NB4 (cell line): Measurements from ENCODE around the gene GARRE1.
A peak's percentile ranks its signal among the peaks of the same experiment; 100 is the strongest.
"Not testable (repeated sequence)": the region's sequence is repeated elsewhere in the genome, so short reads cannot be mapped to it uniquely, and the experiment has no call there.

Source experiments
- DNase-seq: peaks from one replicate; pipeline ENCODE4 v3.0.0; 2010; ENCODE audit warnings: low read depth
- H3K4me3 ChIP-seq: one replicate; pipeline ENCODE4 v1.5.1; 2011; ENCODE audit warnings: mild to moderate bottlenecking, low read depth, low read length, moderate library complexity
- MYC ChIP-seq: IDR thresholded peaks from 2 replicates; pipeline ENCODE4 v1.6.1; 2011; ENCODE audit warnings: low read depth, low read length
- POLR2A ChIP-seq: IDR thresholded peaks from 2 replicates; pipeline ENCODE4 v1.6.1; 2011; ENCODE audit warnings: mild to moderate bottlenecking; ENCODE audit not compliant: insufficient read length; ENCODE audit errors: extremely low read depth
- TF ChIP-seq, protein P1 (sequence below): IDR thresholded peaks from one replicate; pipeline ENCODE4 v1.5.1; 2012; ENCODE audit warnings: low read depth, low read length
- TF ChIP-seq, protein P2 (sequence below): IDR thresholded peaks from 2 replicates; pipeline ENCODE4 v1.6.1; 2011; ENCODE audit warnings: low read depth, low read length

The GARRE1 gene

DNA sequence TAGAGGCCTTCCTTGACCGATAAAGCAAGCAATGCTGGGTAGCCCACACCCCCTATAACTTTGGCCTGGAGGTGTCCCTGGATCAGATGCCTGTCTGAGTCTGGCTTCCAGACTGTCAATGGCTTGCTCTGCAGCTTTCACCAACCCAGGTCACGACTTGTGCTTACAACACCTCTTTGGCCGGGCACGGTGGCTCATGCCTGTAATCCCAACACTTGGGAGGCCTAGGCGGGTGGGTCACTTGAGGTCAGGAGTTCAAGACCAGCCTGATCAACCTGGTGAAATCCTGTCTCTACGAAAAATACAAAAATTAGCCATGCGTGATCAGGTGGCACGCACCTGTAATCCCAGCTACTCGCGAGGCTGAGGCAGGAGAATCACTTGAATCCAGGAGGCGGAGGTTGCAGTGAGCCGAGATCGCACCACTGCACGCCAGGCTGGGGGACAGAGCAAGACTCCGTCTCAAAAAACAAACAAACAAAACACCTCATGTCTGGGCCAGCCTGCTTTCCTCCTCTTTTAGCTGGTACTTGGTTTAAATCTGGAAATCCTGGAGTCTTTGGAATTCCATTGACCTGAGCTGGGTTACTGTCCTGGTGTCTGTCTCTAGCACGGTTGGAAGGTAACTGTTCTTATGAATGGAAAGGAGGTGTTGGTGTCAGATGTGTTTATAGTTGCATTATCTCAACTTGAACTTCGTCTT is 10.3 kb upstream of the GARRE1 start:
- H3K4me3 ChIP-seq: no peak overlapping the region
- DNase-seq: peak; percentile 7
- no peak for TF ChIP-seq POLR2A
- TF ChIP-seq, protein P1, sequence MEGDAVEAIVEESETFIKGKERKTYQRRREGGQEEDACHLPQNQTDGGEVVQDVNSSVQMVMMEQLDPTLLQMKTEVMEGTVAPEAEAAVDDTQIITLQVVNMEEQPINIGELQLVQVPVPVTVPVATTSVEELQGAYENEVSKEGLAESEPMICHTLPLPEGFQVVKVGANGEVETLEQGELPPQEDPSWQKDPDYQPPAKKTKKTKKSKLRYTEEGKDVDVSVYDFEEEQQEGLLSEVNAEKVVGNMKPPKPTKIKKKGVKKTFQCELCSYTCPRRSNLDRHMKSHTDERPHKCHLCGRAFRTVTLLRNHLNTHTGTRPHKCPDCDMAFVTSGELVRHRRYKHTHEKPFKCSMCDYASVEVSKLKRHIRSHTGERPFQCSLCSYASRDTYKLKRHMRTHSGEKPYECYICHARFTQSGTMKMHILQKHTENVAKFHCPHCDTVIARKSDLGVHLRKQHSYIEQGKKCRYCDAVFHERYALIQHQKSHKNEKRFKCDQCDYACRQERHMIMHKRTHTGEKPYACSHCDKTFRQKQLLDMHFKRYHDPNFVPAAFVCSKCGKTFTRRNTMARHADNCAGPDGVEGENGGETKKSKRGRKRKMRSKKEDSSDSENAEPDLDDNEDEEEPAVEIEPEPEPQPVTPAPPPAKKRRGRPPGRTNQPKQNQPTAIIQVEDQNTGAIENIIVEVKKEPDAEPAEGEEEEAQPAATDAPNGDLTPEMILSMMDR: no peak
- TF ChIP-seq MYC: no peak

DNA sequence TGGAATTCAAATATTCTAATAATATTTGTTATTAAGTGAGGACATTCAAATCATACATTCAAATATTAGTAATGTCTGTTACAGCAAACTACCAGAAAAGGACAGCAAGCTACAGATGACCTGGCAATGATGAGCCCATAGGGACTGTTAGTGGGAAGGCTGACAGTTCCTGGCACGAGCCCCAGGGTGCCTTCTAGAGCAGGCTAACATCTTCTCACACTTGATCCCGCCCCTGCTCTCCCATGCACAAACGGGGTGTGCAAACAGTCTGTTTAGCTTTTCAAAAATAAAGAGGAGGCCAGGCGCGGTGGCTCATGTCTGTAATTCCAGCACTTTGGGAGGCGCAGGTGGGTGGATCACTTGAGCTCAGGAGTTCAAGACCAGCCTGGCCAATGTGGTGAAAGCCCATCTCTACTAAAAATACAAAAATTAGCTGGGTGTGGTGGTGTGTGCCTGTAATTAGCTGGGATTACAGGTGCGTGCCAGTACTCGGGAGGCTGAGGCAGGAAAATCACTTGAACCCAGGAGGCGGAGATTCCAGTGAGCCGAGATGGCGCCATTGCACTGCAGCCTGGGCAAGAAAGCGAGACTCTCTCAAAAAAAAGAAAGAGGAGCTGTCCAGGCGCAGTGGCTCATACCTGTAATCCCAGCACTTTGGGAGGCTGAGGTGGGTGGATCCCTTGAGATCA is 9.6 kb upstream of the GARRE1 start:
- TF ChIP-seq POLR2A (no peak), MYC (no peak)
- TF ChIP-seq, protein P1: no peak
- TF ChIP-seq, protein P2, sequence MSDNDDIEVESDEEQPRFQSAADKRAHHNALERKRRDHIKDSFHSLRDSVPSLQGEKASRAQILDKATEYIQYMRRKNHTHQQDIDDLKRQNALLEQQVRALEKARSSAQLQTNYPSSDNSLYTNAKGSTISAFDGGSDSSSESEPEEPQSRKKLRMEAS: no peak
- DNase-seq: peak; percentile 23
- no peak overlapping the region for H3K4me3 ChIP-seq

DNA sequence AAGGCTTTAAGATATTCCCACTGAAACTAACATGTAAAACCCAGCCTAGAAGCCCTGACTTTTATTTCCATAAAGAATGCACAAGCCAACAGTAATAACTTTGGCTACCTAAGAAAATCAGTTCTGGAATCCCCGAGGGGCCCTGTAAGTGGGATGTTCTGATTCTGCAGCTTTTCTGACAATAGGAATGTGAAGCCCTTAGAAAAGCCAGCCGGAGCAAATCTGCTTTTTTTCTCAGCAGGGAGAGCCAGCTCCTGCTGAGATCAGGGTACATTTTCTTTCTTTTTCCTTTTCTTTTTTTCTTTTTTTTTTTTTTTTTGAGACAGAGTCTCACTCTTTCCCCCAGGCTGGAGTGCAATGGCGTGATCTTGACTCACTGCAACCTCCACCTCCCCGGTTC is 8.0 kb upstream of the GARRE1 start:
- no peak for TF ChIP-seq MYC
- TF ChIP-seq POLR2A: no peak
- TF ChIP-seq, protein P1: no peak
- TF ChIP-seq, protein P2: no peak
- no peak overlapping the region for H3K4me3 ChIP-seq
- DNase-seq: no peak

DNA sequence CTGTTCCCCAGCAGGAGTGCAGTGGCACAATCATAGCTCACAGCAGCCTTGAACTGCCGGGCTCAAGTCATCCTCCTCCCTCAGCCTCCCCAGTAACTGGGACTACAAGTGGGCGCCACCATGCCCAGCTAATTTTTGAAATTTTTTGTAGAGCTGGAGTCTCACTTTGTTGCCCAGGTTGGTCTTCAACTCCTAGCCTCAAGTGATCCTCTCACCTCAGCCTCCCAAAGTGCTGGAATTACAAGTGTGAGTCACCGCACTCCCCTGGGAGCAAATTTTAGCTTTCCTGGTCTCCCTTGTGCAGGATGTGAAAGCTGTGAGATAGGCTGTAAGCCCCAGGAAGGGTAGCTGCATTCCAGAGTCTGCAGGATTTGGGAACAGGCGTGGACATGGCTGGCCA is 5.4 kb upstream of the GARRE1 start:
- H3K4me3 ChIP-seq: no peak overlapping the region
- TF ChIP-seq MYC (no peak), POLR2A (no peak)
- TF ChIP-seq, protein P2: no peak
- TF ChIP-seq, protein P1: no peak
- DNase-seq: no peak

DNA sequence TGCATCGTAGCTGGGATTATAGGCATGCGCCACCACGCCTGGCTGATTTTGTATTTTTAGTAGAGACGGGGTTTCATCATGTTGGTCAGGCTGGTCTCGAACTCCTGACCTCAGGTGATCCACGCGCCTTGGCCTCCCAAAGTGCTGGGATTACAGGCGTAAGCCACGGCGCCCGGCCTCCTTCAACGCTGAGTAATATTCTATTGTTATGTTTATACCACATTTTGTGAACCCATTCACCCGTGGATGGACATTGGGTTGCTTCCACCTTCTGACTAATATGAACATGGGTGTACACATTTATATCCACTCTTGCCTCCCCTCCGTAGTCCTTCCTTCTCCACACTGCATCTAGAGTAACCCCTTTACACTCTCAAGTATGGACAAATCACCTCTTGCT is 1.2 kb upstream of the GARRE1 start:
- not testable (repeated sequence) for DNase-seq, H3K4me3 ChIP-seq

DNA sequence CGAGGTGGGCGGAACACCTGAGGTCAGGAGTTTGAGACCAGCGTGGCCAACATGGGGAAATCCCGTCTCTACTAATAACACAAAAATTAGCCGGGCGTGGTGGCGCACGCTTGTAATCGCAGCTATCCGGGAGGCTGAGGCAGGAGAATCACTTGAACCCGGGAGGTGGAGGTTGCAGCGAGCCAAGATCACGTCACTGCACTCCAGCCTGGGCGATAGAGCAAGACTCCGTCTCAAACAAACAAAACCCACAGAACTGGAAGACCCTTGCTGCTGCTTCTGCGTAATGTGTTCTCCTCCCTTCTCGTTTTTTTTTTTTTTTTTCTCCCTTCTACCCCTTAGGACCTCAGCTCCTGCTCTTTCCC is 691 bp upstream of the GARRE1 start:
- not testable (repeated sequence) for DNase-seq
- peak overlapping the region; percentile 66 for H3K4me3 ChIP-seq

DNA sequence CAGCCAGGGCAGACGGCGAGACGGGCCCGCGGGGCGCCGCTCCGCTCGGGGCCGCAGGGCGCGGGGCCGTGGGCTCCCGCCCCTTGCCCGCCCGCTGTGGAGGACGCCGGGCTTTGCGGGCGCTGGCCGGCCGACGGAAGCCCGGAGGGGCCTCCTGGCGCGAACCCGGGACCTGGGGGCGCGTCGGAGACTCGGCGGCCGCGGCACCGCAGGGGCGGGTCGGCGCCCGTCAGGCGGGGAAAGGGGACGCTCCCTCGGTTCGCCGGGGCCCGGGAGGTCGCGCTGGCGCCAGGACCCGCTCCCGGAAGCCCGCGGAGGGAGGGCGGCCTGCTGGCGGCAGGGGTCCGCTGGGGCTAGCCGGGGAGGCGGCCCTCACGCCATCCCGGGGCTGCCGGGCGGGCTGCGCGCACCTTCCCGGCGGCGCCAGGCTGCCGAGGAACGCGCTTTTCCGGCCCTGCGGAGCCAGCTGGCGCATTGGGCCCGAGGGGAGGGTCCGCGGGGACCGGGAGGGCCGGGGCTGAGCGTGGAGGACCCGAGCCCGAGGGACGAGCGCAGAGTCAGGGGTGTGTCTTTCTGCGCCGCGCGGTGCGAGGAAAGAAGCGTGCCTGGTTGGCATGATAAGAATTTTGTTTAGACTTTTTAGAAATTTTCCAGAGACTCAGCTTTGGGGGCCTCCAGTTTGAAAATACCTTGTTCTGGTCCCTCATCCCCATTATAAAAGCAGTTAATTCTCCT is 511 bp downstream of the GARRE1 start:
- peak; percentile 59 for DNase-seq
- TF ChIP-seq MYC (no peak), POLR2A (no peak)
- TF ChIP-seq, protein P2: no peak
- TF ChIP-seq, protein P1: no peak
- H3K4me3 ChIP-seq: peak overlapping the region; percentile 61
